ENCODE data around the gene NKD2. TPM values are rescaled to one million over a fixed set of nuclear protein-coding genes. Genes with fewer than 3 reads are reported as not detected.

NKD2 gene
- total RNA-seq, 1 donor: 2.2 TPM

GRCh38 chr5:983238-983524 lies 25.4 kb upstream of the NKD2 start:
- TF ChIP-seq CTCF (IDR thresholded peaks at IDR 0.05; ENCODE audit: insufficient read depth, low read depth, low read length): no peak

DNA sequence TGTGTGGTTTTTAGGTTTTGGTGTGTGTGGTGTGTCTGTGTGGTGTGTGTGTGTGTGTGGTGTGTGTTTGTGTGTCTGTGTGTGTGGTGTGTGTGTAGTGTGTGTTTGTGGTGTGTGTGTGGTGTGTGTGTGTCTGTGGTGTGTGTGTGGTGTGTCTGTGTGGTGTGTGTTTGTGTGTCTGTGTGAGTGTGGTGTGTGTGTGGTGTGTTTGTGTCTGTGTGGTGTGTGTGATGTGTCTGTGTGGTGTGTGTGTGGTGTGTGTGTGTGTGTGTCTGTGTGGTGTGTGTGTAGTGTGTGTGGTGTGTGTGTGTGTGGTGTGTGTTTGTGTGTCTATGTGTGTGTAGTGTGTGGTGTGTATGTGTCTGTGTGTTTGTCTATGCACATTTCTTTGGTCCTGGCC lies 25.0 kb upstream of the NKD2 start:
- no peak for DNase-seq (ENCODE audit: low read depth)
- H3K4me3 ChIP-seq (ENCODE audit: low read depth, low read length): no peak overlapping the region
- no peak for TF ChIP-seq CTCF (IDR thresholded peaks at IDR 0.05; ENCODE audit: insufficient read depth, low read depth, low read length)

More at GRCh38 chr5:983238-983524, 25.4 kb upstream of the NKD2 start:
- no peak overlapping the region for H3K4me3 ChIP-seq (ENCODE audit: low read depth, low read length)
- no peak for DNase-seq (ENCODE audit: low read depth)

DNA sequence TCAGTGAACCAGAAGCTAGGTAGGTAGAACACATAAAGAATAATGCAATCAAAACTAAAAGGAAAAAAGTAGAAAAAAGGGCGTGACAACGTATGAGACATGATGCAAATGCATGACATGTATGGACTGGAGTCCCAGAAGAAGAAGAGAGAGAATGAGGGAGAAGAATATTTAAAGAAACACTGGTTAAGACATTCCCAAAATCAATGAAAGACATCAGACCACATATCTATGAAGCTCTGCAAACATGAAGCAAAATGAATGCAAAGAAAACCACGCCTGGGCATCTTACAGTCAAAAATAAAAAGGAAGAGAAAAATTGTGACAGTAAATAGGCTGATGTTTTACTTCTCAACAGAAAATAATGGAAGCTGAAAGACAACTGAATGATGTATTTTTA lies 23.8 kb upstream of the NKD2 start:
- no peak overlapping the region for H3K4me3 ChIP-seq (ENCODE audit: low read depth, low read length)

GRCh38 chr5:987761-988160 lies 20.8 kb upstream of the NKD2 start:
- TF ChIP-seq CTCF (IDR thresholded peaks at IDR 0.05; ENCODE audit: insufficient read depth, low read depth, low read length): no peak
- DNase-seq (ENCODE audit: low read depth): no peak

More for the DNA sequence above, 23.8 kb upstream of the NKD2 start:
- DNase-seq (ENCODE audit: low read depth): no peak
- no peak for TF ChIP-seq CTCF (IDR thresholded peaks at IDR 0.05; ENCODE audit: insufficient read depth, low read depth, low read length)

DNA sequence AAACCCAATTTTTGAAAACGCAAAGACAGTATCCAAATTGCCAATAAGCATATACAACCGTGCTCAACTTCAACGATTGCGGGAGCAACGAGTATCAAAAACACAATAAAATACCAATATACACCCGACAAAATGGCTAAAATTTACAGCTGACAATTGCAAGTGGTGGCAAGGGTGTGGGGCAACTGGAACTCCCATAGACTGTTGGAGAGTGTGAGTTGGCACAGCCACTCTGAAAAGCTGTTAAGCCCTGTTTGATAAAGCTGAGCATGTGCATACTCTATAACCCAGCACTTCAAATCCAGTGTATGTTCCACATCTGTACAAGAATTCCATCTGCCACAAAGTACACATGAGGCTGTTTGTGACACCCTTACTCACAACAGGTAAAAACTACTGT lies 20.3 kb upstream of the NKD2 start:
- no peak for DNase-seq (ENCODE audit: low read depth)
- H3K4me3 ChIP-seq (ENCODE audit: low read depth, low read length): no peak overlapping the region
- no peak for TF ChIP-seq CTCF (IDR thresholded peaks at IDR 0.05; ENCODE audit: insufficient read depth, low read depth, low read length)

More at GRCh38 chr5:987761-988160, 20.8 kb upstream of the NKD2 start:
- no peak overlapping the region for H3K4me3 ChIP-seq (ENCODE audit: low read depth, low read length)

DNA sequence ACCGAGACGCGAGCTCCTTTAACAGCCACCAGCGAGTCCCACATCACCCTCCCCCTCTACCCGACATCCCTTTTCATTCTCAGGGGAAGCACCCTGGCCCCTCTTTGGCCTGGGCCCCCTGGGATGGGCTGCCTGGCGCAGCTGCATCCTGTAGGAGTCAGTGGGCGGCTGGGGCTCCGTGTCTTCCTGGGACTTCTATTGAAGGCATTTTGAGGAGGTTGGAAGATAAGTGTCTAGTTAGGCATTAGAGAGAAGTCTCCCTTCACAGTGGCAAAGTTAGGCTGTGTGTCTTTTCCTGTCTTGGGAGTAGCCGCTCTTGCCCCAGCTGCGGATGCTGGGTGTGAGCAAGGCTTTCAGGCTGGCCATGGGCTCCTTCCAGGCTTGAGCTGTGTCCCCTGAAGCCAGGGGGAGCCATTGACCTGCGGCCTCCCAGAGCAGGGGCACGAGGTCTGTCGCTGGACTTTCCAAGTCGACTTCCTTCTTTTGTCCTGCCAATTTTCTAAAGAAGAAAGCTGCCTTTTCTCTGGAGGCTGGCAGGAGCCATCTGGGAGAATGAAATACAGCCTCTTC lies 18.6 kb upstream of the NKD2 start:
- DNase-seq (ENCODE audit: low read depth): peak; percentile 30
- no peak overlapping the region for H3K4me3 ChIP-seq (ENCODE audit: low read depth, low read length)
- peak; percentile 33 for TF ChIP-seq CTCF (IDR thresholded peaks at IDR 0.05; ENCODE audit: insufficient read depth, low read depth, low read length)

All from fibroblast of villous mesenchyme (primary cell).